ENCODE data around the gene BEST1.
A peak's percentile ranks its signal among the peaks of the same experiment; 100 is the strongest.
"Not testable (repeated sequence)": the region's sequence is repeated elsewhere in the genome, so short reads cannot be mapped to it uniquely, and the experiment has no call there.

The BEST1 gene

GRCh38 chr11:61963282-61964057 lies 13.3 kb downstream of the BEST1 start:
- DNase-seq = no peak

GRCh38 chr11:61964058-61964665 lies 14.0 kb downstream of the BEST1 start:
- DNase-seq = no peak

GRCh38 chr11:61964666-61965271 lies 14.6 kb downstream of the BEST1 start:
- DNase-seq = not testable (repeated sequence)

- peak; percentile 59 for DNase-seq
These were observed 16.6 kb downstream of the BEST1 start for GRCh38 chr11:61966734-61967115.

- peak; percentile 92 for DNase-seq
These were observed 17.2 kb downstream of the BEST1 start, which contains the start of gene FTH1 for GRCh38 chr11:61967116-61967923. Gene FTH1, minus strand, starts transcription at chr11:61967634. Its CDS starts 209 bp downstream, at chr11:61967425.

- DNase-seq = peak; percentile 89
These were observed 18.0 kb downstream of the BEST1 start for GRCh38 chr11:61967924-61968757.

GRCh38 chr11:61968758-61969390 lies 18.7 kb downstream of the BEST1 start:
- DNase-seq = no peak

- no peak for DNase-seq
These were observed 19.2 kb downstream of the BEST1 start for GRCh38 chr11:61969391-61969758.

- DNase-seq = no peak
These were observed 19.9 kb downstream of the BEST1 start for GRCh38 chr11:61969838-61970662.

GRCh38 chr11:61971248-61972111 lies 21.3 kb downstream of the BEST1 start:
- DNase-seq = peak; percentile 83

- DNase-seq = no peak
These were observed 22.0 kb downstream of the BEST1 start for GRCh38 chr11:61972112-61972671.

- peak; percentile 49 for DNase-seq
These were observed 22.7 kb downstream of the BEST1 start for GRCh38 chr11:61972672-61973475.

GRCh38 chr11:61973476-61974162 lies 23.5 kb downstream of the BEST1 start:
- DNase-seq = no peak

GRCh38 chr11:61974766-61975631 lies 24.8 kb downstream of the BEST1 start:
- peak; percentile 39 for DNase-seq

GRCh38 chr11:61975638-61976419 lies 25.7 kb downstream of the BEST1 start:
- DNase-seq = no peak

GRCh38 chr11:61976420-61976800 lies 26.3 kb downstream of the BEST1 start:
- DNase-seq = no peak
